ENCODE data around the gene GNA15. TPM values are rescaled to one million over a fixed set of nuclear protein-coding genes. Genes with fewer than 3 reads are reported as not detected.

GNA15 gene
- polyA plus RNA-seq, 1 experiment, result 0.06 TPM

- H3K4me3 ChIP-seq (ENCODE audit: low read depth, low read length), result no peak overlapping the region
- POLR2A ChIA-PET, result no interaction called here
- CTCF ChIA-PET, result interaction anchor here (1.1 kb wide), 1 partner anchor 199 kb away, joined by 4 read pairs; no protein-coding TSS in a partner anchor
- TF ChIP-seq, protein P1, sequence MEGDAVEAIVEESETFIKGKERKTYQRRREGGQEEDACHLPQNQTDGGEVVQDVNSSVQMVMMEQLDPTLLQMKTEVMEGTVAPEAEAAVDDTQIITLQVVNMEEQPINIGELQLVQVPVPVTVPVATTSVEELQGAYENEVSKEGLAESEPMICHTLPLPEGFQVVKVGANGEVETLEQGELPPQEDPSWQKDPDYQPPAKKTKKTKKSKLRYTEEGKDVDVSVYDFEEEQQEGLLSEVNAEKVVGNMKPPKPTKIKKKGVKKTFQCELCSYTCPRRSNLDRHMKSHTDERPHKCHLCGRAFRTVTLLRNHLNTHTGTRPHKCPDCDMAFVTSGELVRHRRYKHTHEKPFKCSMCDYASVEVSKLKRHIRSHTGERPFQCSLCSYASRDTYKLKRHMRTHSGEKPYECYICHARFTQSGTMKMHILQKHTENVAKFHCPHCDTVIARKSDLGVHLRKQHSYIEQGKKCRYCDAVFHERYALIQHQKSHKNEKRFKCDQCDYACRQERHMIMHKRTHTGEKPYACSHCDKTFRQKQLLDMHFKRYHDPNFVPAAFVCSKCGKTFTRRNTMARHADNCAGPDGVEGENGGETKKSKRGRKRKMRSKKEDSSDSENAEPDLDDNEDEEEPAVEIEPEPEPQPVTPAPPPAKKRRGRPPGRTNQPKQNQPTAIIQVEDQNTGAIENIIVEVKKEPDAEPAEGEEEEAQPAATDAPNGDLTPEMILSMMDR (IDR thresholded peaks at IDR 0.05; ENCODE audit: insufficient read depth, low read depth, low read length), result no peak
- no peak for DNase-seq (ENCODE audit: low read depth)
- no peaks in the 10 kb centered on the region for H3K36me3 ChIP-seq (ENCODE audit: control insufficient read depth, insufficient read depth, low read length)
- no peaks in the 10 kb centered on the region for H3K27me3 ChIP-seq (ENCODE audit: control insufficient read depth, insufficient read depth, low read length)
Measured at GRCh38 chr19:3149526-3150505, 14.0 kb downstream of the GNA15 start.

DNA sequence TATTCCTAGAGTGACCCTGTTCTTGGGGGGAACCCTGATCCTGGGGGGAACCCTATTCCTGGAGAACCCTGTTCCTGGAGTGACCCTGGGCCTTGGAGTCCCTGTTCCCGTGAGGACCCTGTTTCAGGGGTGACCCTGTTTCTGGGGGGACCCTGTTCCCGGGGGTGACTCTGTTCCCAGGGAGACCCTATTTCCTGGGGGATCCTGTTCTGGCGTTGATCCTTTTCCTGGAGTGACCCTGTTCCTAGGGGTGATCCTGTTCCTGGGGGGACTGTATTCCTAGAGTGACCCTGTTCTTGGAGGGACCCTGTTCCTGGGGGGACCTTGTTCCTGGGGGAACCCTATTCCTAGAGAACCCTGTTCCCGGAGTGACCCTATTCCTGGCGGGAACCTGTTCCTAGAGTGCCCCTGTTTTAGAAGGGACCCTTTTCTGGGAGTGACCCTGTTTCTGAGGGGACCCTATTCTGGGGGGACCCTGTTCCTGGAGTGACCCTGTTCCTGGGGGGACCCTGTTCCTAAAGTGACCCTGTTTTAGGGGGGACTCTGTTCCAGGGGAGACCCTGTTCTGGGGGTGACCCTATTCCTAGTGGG is 15.0 kb downstream of the GNA15 start:
- CTCF ChIA-PET, result interaction anchor here (0.5 to 1.2 kb wide), 2 partner anchors 8 to 87 kb away, joined by 3 read pairs; no protein-coding TSS in a partner anchor
- Histone ChIP-seq H3K36me3 (ENCODE audit: control insufficient read depth, insufficient read depth, low read length) (no peaks in the 10 kb centered on the region), H3K27me3 (ENCODE audit: control insufficient read depth, insufficient read depth, low read length) (no peaks in the 10 kb centered on the region), H3K4me3 (ENCODE audit: low read depth, low read length) (no peak overlapping the region)
- TF ChIP-seq, protein P1 (IDR thresholded peaks at IDR 0.05; ENCODE audit: insufficient read depth, low read depth, low read length), result no peak
- no peak for DNase-seq (ENCODE audit: low read depth)
- POLR2A ChIA-PET, result no interaction called here

DNA sequence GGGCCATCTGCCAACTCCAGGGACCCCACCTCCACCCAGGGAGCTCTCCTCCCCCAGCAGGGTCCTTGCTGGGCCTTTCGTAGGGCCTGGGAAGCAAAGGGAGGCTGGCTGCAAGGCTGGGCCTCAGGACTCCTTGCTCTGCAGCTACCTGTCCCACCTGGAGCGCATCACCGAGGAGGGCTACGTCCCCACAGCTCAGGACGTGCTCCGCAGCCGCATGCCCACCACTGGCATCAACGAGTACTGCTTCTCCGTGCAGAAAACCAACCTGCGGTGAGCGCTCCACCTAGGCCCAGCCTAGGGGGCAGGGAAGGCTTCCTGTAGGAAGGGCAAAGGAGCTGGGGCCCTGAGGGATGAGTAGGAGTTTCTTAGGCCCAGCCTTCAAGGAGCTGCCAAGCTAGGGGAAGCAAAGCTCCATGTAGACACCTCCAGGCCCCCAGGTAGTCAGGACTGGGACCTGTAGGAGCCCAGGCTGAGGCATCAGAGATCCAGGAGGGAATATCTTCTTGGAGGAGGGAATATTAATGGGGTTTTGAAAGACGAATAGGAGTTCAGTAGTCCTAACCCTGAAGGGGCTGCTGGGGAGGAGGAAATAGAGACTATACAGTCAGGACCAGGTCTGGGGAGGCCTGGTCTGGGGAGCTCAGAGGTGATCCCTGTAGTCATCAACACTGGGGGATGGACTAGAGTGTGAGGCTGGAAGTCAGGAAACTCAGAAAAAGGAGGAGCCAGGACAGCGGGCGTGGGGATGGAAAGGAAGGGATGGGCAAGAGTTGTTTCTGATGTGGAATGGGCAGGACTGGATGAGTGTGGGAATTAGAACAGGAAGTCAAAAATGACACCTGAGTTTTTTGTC is 16.0 kb downstream of the GNA15 start:
- TF ChIP-seq, protein P1 (IDR thresholded peaks at IDR 0.05; ENCODE audit: insufficient read depth, low read depth, low read length), result no peak
- CTCF ChIA-PET, result interaction anchor here (1.2 kb wide), 2 partner anchors 9 to 26 kb away, joined by 3 read pairs; no protein-coding TSS in a partner anchor
- Histone ChIP-seq H3K36me3 (ENCODE audit: control insufficient read depth, insufficient read depth, low read length) (no peaks in the 10 kb centered on the region), H3K4me3 (ENCODE audit: low read depth, low read length) (no peak overlapping the region), H3K27me3 (ENCODE audit: control insufficient read depth, insufficient read depth, low read length) (no peaks in the 10 kb centered on the region)
- POLR2A ChIA-PET, result no interaction called here
- no peak for DNase-seq (ENCODE audit: low read depth)

- DNase-seq (ENCODE audit: low read depth), result no peak
- no peaks in the 10 kb centered on the region for H3K36me3 ChIP-seq (ENCODE audit: control insufficient read depth, insufficient read depth, low read length)
- POLR2A ChIA-PET, result no interaction called here
- no peak overlapping the region for H3K4me3 ChIP-seq (ENCODE audit: low read depth, low read length)
- no peaks in the 10 kb centered on the region for H3K27me3 ChIP-seq (ENCODE audit: control insufficient read depth, insufficient read depth, low read length)
- CTCF ChIA-PET, result interaction anchor here (1.2 kb wide), 2 partner anchors 9 to 26 kb away, joined by 3 read pairs; no protein-coding TSS in a partner anchor
- TF ChIP-seq, protein P1 (IDR thresholded peaks at IDR 0.05; ENCODE audit: insufficient read depth, low read depth, low read length), result no peak
Measured at GRCh38 chr19:3152419-3152780, 16.6 kb downstream of the GNA15 start.

All from BJ (cell line).